Measurements from ENCODE around the gene CCS.
"Not testable (repeated sequence)": the region's sequence is repeated elsewhere in the genome, so short reads cannot be mapped to it uniquely, and the experiment has no call there.

The CCS gene, protein sequence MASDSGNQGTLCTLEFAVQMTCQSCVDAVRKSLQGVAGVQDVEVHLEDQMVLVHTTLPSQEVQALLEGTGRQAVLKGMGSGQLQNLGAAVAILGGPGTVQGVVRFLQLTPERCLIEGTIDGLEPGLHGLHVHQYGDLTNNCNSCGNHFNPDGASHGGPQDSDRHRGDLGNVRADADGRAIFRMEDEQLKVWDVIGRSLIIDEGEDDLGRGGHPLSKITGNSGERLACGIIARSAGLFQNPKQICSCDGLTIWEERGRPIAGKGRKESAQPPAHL

DNA sequence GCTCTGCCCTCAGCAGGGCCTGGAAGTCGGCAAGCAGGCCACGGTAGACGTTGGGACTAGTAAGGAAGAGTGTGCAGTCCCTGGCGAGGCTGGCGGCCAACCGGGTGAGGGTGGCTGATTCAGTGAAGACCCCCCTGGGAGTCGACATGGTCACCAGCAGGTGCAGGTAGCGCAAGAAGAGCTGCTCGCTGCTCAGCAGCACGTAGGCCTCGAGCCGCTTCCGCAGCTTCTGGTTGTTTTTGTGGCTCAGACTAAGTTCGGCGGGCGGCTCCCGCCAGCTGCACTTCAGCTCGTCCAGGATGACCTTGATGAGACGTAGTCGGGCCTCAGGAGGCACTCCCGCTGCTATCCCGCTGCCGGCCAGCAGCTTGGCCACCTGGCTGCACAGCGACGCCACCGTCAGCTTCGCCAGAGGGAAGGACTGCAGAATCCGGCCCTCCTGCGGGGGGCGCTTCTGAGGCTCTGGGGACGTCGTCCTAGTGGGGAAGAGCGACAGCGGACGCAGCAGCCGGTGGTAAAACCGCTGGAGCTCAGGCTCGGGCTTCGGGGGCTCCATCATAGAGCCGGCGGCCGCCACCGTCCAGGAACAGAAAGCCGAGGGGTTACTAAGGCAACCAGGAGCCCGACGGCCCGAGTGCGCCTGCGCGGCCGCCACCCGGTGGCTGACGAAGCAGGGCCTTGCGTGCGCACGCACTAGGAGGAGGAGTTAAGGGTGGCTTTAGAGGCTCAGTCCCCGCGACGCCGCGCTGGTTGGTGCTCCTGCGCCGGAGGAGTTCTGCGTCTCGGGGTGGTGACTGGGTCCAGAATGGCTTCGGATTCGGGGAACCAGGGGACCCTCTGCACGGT lies at the start of gene CCS, which contains the start of gene CCDC87:
CCS (plus strand) TSS at position 729 of the 846 bp plus-strand sequence; CDS start at position 806, 77 bp downstream.
CCDC87 (minus strand) TSS at position 607 of the 846 bp plus-strand sequence; CDS start at position 559, 48 bp downstream.
- DNase-seq, result peak; percentile 97

DNA sequence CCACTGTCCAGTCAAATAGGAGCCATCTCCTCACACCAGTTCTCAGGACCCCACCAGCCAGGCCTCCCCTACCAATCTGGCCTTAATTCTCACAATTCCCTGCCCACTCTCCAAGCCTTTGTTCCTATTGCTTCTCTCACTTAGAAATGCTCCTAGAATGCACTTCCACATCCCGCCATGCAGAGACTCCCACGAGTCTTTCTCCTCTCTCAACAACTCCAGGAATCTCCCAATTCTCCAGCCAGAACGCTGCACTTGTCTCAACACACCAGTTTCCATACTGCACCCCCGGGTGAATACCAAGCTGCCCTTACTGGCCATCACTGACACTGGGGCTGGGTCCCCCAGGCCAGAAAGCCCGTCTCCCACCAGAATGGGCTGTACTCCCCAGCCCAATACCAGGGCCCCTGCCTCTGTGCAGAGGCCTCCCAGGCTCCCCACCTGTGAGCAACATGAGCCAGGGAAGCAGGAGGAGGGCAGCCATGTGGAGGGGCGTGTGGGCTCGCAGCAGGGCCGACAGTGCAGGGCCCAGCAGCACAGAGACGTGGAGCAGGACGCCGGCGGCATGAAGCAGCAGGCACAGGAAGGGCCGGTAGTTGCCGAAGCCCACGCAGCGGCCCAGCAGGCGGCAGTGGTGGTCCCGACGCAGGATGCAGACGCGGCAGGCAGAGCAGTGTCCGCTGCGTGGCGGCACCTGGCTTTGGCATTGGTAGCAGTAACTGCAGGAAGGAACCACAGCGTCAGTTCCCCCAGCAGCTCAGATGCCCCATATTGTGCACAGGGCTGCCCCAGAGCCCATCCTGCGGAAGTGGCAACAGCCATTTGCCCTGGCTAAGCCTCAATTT lies 49.5 kb upstream of the CCS start:
- peak; percentile 53 for DNase-seq

DNA sequence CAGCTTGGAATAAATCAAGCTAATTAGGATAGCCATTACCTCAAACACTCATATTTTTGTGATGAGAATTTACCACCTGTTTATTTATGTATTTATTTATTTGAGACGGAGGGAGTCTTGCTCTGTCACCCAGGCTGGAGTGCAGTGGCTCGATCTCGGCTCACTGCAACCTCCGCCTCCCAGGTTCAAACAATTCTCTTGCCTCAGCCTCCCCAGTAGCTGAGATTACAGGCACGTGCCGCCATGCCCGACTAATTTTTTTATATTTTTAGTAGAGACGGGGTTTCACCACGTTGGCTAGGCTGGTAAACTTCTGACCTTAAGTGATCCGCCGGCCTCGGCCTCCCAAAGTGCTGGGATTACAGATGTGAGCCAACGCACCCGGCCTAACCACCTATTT lies 48.0 kb upstream of the CCS start:
- not testable (repeated sequence) for DNase-seq

DNA sequence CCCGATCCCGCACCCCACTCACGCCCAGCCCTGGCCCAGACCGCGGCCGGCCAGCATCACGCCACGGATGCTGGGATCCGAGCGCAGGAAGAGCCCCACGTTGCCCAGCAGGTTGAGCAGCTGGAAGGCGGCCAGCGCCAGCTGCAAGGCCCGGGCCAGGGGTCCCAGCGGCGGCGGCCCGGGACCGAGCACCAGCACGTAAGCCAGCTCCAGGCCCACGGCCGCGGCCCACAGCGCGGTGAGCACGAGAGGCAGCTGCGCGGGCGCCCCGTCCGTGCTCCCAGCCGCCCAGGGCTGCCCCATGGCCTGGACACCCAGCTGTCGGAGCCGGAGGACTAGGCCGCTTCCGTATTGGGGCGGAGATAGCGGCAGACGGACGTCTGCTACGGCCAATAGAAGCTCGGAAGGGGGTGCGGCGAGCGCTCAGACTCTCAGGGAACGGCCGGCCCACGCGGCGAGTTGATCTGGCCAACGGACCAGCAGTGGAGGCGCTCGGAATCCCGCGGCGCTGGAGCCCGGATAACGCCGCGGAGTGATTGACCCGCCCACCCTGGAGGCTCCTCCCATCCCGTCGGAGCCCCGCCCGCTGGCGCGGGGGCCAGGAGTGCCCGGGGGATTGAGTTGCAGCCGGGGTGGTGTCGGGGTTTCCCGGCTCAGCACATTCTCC lies 47.2 kb upstream of the CCS start, which contains the start of gene ZDHHC24:
ZDHHC24 (minus strand) TSS at position 348 of the 667 bp plus-strand sequence; CDS start at position 303, 45 bp downstream.
- peak; percentile 91 for DNase-seq

DNA sequence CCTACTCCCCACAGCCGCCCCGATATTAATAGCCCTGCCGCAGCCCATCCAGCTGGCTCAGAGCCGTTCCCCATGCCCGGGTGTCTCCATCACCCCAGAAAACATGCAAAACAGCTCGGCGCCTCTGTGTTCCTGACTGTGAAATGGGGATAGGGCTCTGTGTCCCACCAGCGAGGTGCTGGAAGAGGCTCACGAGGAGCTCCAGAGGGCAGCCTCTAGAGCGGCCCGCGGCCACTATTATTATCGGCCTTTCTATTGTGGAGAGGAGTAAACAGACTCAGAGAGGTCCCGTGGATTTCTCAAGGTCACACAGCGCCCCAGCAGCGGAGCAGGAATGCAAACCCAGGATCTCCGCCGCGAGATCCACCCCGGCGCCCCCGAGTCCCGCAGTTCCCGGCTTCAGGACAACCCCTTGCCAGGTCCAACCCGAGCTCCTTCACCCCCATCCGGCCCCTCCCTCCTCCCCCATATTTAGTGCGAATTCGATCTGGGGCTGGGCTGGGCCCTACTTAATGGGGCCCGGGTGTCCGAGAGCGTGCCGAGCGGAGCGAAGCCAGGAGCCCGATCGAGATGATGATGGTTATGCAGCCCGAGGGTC lies 46.5 kb upstream of the CCS start, which contains the start of gene ACTN3:
ACTN3 (plus strand) TSS at position 536 of the 598 bp plus-strand sequence; CDS start at position 571, 35 bp downstream.
- no peak for DNase-seq

DNA sequence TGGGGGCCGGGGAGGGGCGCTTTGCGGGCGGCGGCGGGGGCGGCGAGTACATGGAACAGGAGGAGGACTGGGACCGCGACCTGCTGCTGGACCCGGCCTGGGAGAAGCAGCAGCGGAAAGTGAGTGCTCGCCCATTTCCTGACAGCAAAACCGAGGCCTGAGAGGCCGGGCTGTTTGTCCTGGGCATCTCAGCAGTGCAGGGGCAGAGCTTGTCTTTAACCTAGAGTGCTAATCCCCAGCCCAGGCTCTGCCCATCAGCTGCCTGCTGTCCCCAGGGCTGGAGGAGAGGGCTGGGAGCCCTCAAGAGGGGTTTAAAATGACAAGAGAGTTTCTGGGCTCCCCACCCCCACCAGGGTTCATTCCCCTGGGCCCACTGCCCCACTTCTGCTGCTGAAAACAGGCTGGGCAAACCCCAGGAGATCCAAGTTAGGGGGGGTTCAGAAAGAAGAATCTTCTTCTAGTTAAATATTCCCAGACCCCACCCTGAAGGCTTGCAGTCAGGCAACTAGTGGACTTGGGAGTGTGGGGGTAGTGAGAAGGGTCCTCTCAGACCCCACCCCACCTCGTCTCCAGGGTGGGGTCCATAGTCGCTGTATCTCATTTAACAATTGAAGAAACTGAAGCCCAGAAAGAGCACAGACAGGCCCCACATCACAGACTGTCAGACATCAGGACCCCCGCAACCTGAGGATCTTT lies 45.9 kb upstream of the CCS start:
- no peak for DNase-seq

DNA sequence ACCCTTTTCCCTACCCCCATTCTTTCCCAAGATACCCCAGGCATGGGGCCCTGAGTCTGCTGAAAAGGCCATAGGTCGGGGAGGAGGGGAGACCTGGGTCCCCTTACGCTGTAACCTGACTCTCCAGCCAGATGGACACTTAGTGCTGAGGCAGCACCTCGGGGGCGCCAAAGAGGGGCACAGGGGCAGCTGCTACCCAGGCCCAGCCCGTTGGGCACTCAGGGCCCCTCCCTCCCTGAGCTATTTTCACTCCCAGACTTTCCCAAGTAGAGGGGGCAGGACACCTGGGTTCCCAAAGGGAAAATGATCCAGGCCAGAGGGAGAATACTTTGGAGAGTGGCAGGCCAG lies 45.3 kb upstream of the CCS start:
- no peak for DNase-seq

DNA sequence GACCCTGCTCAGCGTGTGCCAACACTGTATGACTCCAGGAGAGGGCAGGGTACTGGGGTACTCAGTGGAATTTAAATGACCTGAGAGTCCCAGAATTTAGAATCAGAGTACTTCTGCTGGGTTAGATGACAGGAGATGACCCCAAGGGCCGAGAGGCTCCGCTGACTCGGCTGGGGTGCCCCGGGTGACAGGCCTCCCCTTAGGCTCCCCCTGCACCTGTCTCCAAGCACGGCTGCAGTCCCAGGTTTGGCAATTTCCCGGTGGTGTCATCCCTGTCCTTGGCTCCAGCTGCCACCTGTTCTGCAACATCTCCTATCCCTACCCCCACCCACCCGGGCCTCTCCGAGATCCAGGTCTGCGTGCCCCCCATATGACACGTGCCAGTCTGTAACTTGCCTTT lies 44.9 kb upstream of the CCS start:
- no peak for DNase-seq

DNA sequence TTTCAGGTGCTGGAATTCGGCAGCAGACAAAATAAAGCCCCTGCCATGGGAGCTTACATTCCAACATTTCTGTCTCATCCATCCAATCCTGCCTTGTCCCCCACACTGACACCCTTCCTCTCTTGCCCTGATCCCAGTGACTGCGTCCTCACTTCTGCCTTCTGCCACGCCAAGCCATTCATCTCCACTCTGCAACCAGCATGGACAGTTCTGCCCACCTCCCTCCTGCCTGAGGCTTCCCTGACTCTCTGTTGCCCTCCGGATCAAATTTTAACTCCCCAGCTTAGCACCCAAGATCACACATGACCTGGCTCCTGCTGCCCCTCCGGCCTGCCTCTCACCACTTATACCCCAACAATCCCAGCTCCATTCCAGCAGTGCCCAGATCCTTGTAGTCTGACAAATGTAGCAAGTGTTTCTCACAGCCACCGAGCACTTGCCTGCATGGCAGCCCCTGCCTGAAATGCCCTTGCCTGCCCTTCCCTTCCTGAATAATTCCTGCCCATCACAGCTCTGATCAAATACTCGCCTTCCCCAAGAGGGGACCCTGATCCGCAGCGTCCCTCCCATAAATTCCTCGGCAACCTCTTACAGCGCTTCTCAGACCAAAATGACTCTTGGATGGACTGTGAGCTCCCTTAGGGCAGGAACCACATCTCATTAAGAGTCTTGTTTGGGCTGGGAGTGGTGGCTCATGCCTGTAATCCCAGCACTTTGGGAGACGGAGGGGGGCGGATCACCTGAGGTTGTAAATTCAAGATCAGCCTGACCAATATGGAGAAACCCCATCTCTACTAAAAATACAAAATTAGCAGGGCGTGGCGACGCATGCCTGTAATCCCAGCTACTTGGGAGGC lies 44.0 kb upstream of the CCS start:
- DNase-seq, result no peak

DNA sequence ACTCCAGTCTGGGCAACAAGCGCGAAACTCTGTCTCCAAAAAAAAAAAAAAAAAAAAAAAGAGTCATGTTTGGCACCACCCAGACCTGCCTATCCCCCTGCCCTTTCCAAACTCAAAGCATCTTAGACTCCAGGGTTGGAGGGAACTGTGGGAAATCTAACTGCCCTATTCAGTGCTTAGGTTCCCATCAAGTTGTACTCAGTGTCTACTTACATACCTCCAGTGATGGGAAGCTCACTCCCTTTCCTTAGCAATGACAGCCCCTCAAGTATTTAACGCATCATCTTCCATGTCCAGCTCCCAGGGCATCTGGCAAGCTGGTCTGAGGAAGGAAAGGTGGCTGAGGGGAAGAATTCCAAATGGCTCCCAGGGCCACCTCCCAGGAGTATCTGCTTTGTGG lies 43.3 kb upstream of the CCS start:
- no peak for DNase-seq

DNA sequence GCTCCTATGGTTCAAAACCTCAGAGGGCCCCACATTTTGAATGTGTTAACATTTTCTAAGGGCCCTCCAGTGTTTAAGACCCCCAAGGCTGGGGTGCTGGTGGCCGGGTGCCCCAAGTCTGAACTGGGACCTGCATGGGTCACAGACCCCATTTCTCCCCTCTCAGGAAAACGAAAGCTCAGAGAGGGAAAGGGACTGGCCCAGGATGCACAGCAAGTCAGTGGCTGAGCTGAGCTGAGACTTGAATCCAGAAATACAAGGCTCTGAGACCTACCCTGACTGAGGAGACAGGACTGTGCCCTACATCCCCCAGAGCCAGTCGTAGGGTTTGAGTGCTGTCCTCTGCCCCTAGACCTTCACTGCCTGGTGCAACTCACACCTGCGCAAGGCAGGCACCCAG lies 42.1 kb upstream of the CCS start:
- DNase-seq, result no peak

DNA sequence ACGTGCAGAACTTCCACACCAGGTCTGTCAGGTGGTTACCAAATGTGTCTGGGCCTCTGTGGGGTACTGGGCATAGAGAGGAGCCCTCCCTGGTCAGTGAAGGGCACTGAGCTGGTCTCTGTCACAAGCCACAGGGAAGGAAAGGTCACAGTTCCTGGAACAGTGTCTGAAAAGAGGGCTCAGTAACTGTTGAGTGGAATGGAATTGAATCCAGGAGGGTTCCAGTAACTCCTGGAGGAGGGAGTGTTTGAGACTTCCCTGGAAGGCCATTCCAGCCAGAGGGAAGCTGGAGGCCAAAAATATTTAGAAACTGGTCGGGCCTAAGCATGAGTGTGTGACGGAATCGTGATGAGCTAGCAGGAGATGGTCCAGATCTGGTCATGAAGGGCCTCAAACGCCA lies 38.4 kb upstream of the CCS start:
- no peak for DNase-seq

DNA sequence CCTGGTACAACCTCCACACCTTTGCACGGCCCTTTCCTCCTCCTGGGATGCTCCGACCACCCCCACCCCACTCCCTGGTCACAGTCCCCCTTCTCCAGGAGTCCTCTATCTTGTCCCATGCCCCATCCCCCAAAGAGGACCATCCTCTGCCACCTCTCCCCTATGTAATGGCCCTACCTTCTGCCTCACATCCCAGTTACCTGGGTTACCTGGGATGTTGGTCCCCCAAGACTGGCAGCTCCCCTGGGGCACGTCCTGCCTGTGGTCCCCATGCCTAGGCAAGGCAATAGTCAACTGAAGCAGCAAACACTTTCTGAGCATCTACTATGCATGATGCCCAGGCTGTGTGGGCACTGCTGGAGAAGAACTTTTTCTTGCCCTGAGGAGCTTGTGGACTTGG lies 37.6 kb upstream of the CCS start:
- no peak for DNase-seq

DNA sequence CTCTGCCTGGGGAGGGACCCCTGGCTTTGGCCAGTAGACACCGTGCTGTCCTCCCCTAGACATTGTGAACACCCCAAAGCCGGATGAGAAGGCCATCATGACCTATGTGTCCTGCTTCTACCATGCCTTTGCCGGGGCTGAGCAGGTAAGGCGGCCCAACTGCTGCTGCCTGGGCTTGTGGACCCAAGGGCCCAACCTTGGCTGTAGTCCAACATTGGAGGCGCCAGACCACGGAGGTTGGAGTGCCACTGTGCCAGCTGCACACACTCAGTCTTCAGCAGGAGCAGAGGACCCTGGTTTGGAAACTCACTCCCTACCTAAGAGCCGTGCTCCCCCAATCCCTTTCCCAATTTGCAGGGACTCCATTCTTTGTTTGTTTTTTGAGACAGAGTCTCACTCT lies 36.9 kb upstream of the CCS start:
- no peak for DNase-seq

DNA sequence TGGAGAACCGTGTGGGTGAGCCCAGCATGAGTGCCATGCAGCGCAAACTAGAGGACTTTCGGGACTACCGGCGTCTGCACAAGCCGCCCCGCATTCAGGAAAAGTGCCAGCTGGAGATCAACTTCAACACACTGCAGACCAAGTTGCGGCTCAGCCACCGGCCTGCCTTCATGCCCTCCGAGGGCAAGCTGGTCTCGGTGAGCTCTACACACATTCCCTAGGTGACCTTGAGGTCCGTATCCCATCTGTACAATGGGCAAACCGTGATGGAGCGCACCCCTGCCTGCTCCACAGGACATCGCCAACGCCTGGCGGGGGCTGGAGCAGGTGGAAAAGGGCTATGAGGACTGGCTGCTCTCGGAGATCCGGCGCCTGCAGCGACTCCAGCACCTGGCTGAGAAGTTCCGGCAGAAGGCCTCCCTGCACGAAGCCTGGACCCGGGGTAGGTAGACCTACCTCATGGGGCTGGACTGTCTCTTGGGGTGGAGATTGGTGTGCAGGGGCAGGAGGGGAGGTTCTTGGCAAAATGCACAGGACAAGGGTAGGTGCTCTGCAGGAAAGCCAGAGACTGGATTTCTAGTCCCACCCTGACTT lies 35.2 kb upstream of the CCS start:
- DNase-seq, result no peak

DNA sequence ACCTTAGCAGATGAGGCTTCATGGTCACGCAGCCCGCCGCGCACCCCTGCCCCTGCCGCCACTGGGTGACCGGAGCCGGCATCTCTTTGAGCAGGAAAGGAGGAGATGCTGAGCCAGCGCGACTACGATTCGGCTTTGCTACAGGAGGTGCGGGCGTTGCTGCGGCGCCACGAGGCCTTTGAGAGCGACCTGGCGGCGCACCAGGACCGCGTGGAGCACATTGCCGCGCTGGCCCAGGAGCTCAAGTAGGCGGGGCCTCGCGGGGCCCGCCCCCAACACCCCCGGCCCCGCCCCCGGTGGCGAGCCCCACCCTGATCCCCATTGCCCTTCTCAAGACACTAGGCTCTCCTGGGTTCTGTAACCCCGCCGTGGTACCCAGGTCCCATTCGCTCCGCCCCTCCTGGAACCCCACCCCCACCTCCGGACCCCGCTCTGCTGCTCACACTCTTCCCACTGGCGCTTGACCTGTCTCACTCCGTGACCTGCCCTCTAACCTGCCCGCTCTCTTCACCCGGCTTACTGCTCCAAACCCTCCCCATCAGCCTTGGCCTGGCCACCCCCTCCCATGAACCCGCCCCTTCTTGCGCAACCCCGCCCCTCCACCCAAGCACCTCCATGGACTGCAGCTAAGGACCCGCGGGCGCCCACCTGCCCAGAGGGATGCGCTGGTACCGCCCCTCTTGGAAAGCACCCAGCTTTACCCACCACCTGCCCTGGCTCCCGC lies 33.7 kb upstream of the CCS start:
- no peak for DNase-seq

DNA sequence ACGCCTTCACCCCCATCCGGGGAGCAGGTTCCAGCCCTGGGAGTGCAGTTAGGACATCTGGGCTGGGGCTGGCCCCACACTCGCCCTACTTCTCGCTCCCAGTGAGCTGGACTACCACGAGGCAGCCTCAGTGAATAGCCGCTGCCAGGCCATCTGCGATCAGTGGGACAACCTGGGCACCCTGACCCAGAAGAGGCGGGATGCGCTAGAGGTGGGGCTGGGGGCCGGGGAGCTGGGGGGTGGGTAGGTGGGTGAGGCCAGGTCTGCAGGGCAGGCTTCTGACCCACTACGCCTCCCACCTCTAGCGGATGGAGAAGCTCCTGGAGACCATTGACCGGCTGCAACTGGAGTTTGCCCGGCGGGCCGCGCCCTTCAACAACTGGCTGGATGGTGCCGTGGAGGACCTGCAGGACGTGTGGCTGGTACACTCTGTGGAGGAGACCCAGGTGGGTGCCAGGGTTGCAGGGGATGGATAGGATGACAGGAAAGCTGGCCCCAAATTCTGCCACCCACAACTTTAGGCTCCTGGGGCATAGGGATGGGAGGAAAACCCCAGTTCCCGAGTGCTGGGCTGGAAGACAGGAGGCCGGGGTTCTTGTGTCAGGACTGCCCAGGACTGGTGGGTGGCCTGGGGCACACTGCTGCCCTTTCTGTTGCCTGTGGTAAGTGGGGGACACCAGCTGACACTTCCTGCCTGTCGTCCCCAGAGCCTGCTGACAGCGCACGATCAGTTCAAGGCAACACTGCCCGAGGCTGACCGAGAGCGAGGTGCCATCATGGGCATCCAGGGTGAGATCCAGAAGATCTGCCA lies 32.9 kb upstream of the CCS start:
- no peak for DNase-seq

DNA sequence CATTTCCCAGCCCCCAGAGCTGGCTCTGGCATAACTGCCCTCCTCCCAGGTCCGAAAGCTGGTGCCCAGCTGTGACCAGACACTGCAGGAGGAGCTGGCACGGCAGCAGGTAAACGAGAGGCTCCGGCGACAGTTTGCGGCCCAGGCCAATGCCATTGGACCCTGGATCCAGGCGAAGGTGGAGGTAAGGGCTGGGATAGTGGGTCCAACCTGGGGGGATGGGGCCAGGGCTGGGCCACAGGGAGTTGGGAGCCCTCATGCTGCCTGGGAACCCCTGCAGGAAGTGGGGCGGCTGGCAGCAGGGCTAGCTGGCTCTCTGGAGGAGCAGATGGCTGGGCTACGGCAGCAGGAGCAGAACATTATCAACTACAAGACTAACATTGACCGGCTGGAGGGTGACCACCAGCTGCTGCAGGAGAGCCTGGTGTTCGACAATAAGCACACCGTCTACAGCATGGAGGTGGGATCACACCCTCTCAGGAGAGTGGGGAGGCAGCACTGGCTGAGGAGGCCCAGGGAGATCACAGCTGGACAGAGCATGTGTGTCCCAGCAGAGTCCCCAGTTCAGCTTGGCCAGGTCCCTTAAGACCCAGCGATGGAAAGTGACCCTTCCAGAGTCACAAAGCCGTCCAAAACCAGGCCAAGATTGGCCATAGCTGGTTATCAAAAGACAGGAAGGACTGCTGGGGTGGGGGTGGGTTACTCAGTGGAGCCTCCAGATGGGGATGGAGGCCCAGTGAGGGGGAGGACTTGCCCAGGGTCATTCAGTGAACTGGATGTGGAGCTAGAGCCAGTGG lies 31.6 kb upstream of the CCS start:
- no peak for DNase-seq

Data from activated CD4-positive, CD25-positive, alpha-beta regulatory T cell treated with anti-CD3 and anti-CD28 coated beads, Interleukin-2, amount 50 U/mL, for 72 hours (primary cell).